ENCODE data around the gene BCAS1. TPM values are rescaled to one million over a fixed set of nuclear protein-coding genes. Genes with fewer than 3 reads are reported as not detected.

BCAS1 gene
- total and polyA plus RNA-seq, 2 donors (not counting 3 experiments of a cell fraction or from before 2014, with no cell fraction given) = not detected

DNA sequence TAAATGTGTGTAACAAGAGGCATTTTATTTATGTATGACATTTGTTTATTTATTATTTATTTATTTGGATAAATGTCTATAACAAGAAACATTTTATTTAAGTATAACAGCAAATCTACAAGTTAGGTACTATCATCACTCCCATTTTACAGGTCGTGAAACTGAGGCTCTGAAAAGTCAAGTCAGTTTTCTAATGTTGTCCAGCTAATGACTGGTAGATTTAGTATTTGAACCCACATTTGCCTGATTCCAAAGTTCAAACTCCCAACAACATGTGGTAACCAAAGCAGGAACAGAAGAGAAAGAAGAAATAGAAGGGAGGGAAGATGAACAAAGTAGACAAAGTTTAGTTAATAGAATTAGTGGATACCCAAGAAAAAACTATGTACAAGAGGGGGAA lies 32.9 kb downstream of the BCAS1 start:
- H3K27ac ChIP-seq (ENCODE audit: insufficient read depth, low read depth, low read length) = no peak overlapping the region
- no peak overlapping the region for H2AFZ ChIP-seq (ENCODE audit: low read depth, low read length)
- ChIA-PET CTCF (interaction anchor here (0.9 kb wide), 1 partner anchor 9 kb away, joined by 4 read pairs; no protein-coding TSS in a partner anchor), POLR2A (no interaction called here)
- no peak overlapping the region for H3K4me2 ChIP-seq (ENCODE audit: insufficient read depth, low read length)
- H3K4me1 ChIP-seq (ENCODE audit: control insufficient read depth, extremely low read depth, insufficient read depth, low read length) = no peaks in the 10 kb centered on the region
- H3K4me3 ChIP-seq (replicated peaks in 1 of 3; ENCODE audit: insufficient read depth in 1 of 3, low read depth in 1 of 3, low read length in 3 of 3) = no peak overlapping the region
- no TSS peak for BruUV-seq (replicated peaks)
- intact Hi-C loops (cut with micrococcal nuclease) = no loop called here
- FAIRE-seq = no peak
- no peaks in the 10 kb centered on the region for H3K79me2 ChIP-seq (ENCODE audit: control insufficient read depth, insufficient read depth, low read length)
- no peaks in the 10 kb centered on the region for H3K36me3 ChIP-seq (ENCODE audit: control insufficient read depth in 2 of 2, extremely low read depth in 1 of 2, insufficient read depth in 2 of 2, low read length in 2 of 2)
- peaks cover 0 to 4% of the 10 kb centered on the region in 2 experiments for H3K27me3 ChIP-seq (ENCODE audit: control insufficient read depth in 2 of 2, insufficient read depth in 2 of 2, low read length in 2 of 2)
- no peak for DNase-seq (ENCODE audit: low read depth, low spot score)
- dilution Hi-C loops (cut with MboI; ENCODE audit: extremely low pct_ligation_motif_present, low sequenced_read_pairs) = no loop called here
- no peaks in the 10 kb centered on the region for H4K20me1 ChIP-seq (replicated peaks; ENCODE audit: control insufficient read depth, extremely low read depth, insufficient read depth, low read length)
- H3K9ac ChIP-seq (replicated peaks; ENCODE audit: extremely low read depth, insufficient read depth, low read length) = no peak overlapping the region
- no peaks in the 10 kb centered on the region for H3K9me3 ChIP-seq (replicated peaks; ENCODE audit: control insufficient read depth, insufficient read depth, low read length)
- H3K9me1 ChIP-seq (replicated peaks; ENCODE audit: control insufficient read depth, extremely low read depth, insufficient read depth, low read length) = no peaks in the 10 kb centered on the region
- TF ChIP-seq EZH2 (IDR thresholded peaks at IDR 0.05; ENCODE audit: borderline replicate concordance, low read depth, low read length, severe bottlenecking) (no peak), POLR2A (IDR thresholded peaks at IDR 0.05; ENCODE audit: low read depth, low read length) (no peak), JUN (IDR thresholded peaks at IDR 0.05; ENCODE audit: borderline replicate concordance, insufficient read depth, insufficient read length, low read depth) (no peak), POLR2AphosphoS5 (IDR thresholded peaks at IDR 0.05; ENCODE audit: insufficient read depth, low read depth, low read length) (no peak), MYC (IDR thresholded peaks at IDR 0.05; ENCODE audit: low read depth, low read length) (no peak), GATA2 (IDR thresholded peaks at IDR 0.05; ENCODE audit: insufficient read depth, insufficient read length, low read depth, low read length) (no peak), FOS (IDR thresholded peaks at IDR 0.05; ENCODE audit: borderline replicate concordance, insufficient read depth, low read length) (no peak)
- TF ChIP-seq, protein P1, sequence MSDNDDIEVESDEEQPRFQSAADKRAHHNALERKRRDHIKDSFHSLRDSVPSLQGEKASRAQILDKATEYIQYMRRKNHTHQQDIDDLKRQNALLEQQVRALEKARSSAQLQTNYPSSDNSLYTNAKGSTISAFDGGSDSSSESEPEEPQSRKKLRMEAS (IDR thresholded peaks at IDR 0.05; ENCODE audit: insufficient read depth, insufficient read length) = no peak
- TF ChIP-seq, protein P2, sequence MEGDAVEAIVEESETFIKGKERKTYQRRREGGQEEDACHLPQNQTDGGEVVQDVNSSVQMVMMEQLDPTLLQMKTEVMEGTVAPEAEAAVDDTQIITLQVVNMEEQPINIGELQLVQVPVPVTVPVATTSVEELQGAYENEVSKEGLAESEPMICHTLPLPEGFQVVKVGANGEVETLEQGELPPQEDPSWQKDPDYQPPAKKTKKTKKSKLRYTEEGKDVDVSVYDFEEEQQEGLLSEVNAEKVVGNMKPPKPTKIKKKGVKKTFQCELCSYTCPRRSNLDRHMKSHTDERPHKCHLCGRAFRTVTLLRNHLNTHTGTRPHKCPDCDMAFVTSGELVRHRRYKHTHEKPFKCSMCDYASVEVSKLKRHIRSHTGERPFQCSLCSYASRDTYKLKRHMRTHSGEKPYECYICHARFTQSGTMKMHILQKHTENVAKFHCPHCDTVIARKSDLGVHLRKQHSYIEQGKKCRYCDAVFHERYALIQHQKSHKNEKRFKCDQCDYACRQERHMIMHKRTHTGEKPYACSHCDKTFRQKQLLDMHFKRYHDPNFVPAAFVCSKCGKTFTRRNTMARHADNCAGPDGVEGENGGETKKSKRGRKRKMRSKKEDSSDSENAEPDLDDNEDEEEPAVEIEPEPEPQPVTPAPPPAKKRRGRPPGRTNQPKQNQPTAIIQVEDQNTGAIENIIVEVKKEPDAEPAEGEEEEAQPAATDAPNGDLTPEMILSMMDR (IDR thresholded peaks at IDR 0.05; ENCODE audit: extremely low read depth in 1 of 2, insufficient read depth in 1 of 2, low read depth in 1 of 2, low read length in 2 of 2) = no peak
